ENCODE measurements around the gene CDH23.

DNA sequence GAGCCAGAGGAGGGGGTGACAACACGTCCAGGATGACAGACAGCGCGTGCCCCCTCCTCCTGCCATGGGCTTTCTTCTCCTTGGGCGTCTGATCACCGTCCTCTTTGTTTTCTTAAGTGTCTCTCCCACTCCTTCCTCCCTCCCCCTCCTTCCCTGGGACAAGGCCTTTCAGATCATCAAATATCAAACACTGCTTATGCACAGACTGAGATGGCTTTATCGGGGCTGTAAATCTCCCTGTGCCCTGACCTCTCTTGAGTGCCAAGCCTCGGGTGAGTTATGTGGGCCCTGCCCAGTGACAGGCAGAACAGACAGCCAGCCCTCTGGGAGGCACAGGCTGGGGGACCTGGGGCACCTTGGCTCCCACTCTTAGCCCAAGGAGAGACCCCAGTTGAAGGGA, 206.4 kb downstream of the CDH23 start:
- TF ChIP-seq NFE2L2 (conservative IDR thresholded peaks at IDR 0.05; ENCODE audit: low read length) (no peak), EP300 (IDR thresholded peaks at IDR 0.05) (no peak), POLR2A (IDR thresholded peaks at IDR 0.05; ENCODE audit: low read length) (no peak), RAD21 (conservative IDR thresholded peaks at IDR 0.05 in 1 of 2, IDR thresholded peaks at IDR 0.05 in 1 of 2) (no peak), HOXA7 (CRISPR knock-in tag; IDR thresholded peaks at IDR 0.05) (no peak)
- TF ChIP-seq, protein P1, sequence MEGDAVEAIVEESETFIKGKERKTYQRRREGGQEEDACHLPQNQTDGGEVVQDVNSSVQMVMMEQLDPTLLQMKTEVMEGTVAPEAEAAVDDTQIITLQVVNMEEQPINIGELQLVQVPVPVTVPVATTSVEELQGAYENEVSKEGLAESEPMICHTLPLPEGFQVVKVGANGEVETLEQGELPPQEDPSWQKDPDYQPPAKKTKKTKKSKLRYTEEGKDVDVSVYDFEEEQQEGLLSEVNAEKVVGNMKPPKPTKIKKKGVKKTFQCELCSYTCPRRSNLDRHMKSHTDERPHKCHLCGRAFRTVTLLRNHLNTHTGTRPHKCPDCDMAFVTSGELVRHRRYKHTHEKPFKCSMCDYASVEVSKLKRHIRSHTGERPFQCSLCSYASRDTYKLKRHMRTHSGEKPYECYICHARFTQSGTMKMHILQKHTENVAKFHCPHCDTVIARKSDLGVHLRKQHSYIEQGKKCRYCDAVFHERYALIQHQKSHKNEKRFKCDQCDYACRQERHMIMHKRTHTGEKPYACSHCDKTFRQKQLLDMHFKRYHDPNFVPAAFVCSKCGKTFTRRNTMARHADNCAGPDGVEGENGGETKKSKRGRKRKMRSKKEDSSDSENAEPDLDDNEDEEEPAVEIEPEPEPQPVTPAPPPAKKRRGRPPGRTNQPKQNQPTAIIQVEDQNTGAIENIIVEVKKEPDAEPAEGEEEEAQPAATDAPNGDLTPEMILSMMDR (IDR thresholded peaks at IDR 0.05): no peak

All from A549 (cell line).